T-cell (primary cell): ENCODE results near the gene CADM1. TPM values are rescaled to one million over a fixed set of nuclear protein-coding genes. Genes with fewer than 3 reads are reported as not detected.

Experiments used
- ATAC-seq, 4 experiments: fragments of 200-7000 bp in 3 of 4; fragments of 150-1000 bp in 1 of 4; cut with Tn5 transposase; replicated peaks in 1 of 4; 1 replicate in 3 of 4; 2 replicates in 1 of 4; pipeline ENCODE4 v1.10.0; 2021; ENCODE audit warnings: moderate library complexity in 3 of 4, mild to moderate bottlenecking in 2 of 4, moderate number of reproducible peaks in 1 of 4
- CTCF ChIA-PET, 2 donors: fragments of 300-600 bp; sonication (Branson Sonifier 250); formaldehyde crosslinking; loops; one replicate each; lab custom pipeline; 2022; ENCODE audit warnings: antibody characterized with exemption in 2 of 2; lab: Charles Lee
- POLR2A ChIA-PET, 2 donors: fragments of 300-600 bp; sonication (Branson Sonifier 250); formaldehyde crosslinking; loops; one replicate each; lab custom pipeline; 2022; ENCODE audit warnings: antibody characterized with exemption in 2 of 2; lab: Charles Lee
- DNase-seq, 35 experiments: peaks; one replicate each; pipeline versions ENCODE4 v3.0.0 to v3.0.0-alpha.2; 2013 to 2023
- H3K27ac ChIP-seq: one replicate; pipeline ENCODE4 v1.5.1; 2013; ENCODE audit warnings: low read length
- H3K27me3 ChIP-seq, 2 experiments: replicated peaks in 1 of 2; 1 replicate in 1 of 2; 2 replicates in 1 of 2; pipeline versions ENCODE4 v1.6.1 to v1.7.0; 2013; ENCODE audit warnings: low read length in 1 of 2, mixed read lengths in 1 of 2; ENCODE audit not compliant: control insufficient read depth in 2 of 2, insufficient read depth in 2 of 2; ENCODE audit errors: extremely low read depth in 1 of 2
- H3K36me3 ChIP-seq, 2 donors: 1 replicate in 1 of 2; 2 replicates in 1 of 2; pipeline versions ENCODE4 v1.6.1 to v1.7.0; 2013; ENCODE audit warnings: low read length in 1 of 2; ENCODE audit not compliant: control insufficient read depth in 2 of 2, insufficient read depth in 1 of 2; ENCODE audit errors: extremely low read depth in 1 of 2
- H3K4me1 ChIP-seq, 2 experiments: 1 replicate in 1 of 2; 2 replicates in 1 of 2; pipeline versions ENCODE4 v1.6.1 to v1.7.0; 2013; ENCODE audit warnings: low read length in 2 of 2, mixed read lengths in 1 of 2; ENCODE audit not compliant: insufficient read depth in 2 of 2, control insufficient read depth in 1 of 2; ENCODE audit errors: extremely low read depth in 1 of 2
- H3K4me3 ChIP-seq, 2 donors: 1 replicate in 1 of 2; 2 replicates in 1 of 2; pipeline versions ENCODE4 v1.5.1 to v1.7.0; 2013; ENCODE audit warnings: mild to moderate bottlenecking in 2 of 2, low read length in 1 of 2, moderate library complexity in 1 of 2; ENCODE audit not compliant: control insufficient read depth in 1 of 2; ENCODE audit errors: extremely low read depth in 1 of 2
- H3K9me3 ChIP-seq: 2 replicates; pipeline ENCODE4 v1.7.0; 2013
- H3K27ac Mint-ChIP-seq, 2 donors: one replicate each; pipeline ENCODE4 v1.8.0; 2020 to 2021; ENCODE audit warnings: mild to moderate bottlenecking in 2 of 2, mixed read lengths in 2 of 2
- H3K27me3 Mint-ChIP-seq, 2 donors: one replicate each; pipeline ENCODE4 v1.8.0; 2021 to 2022; ENCODE audit warnings: mixed read lengths in 2 of 2
- H3K36me3 Mint-ChIP-seq: one replicate; pipeline ENCODE4 v1.8.0; 2021; ENCODE audit warnings: mixed read lengths
- H3K4me1 Mint-ChIP-seq, 3 donors: one replicate each; pipeline ENCODE4 v1.8.0; 2020 to 2022; ENCODE audit warnings: mixed read lengths in 3 of 3, mild to moderate bottlenecking in 1 of 3
- H3K4me3 Mint-ChIP-seq, 3 donors: one replicate each; pipeline ENCODE4 v1.8.0; 2020 to 2022; ENCODE audit warnings: mild to moderate bottlenecking in 3 of 3, mixed read lengths in 3 of 3, moderate library complexity in 3 of 3
- H3K9me3 Mint-ChIP-seq, 3 donors: one replicate each; pipeline ENCODE4 v1.8.0; 2020 to 2022; ENCODE audit warnings: mixed read lengths in 3 of 3
- WGBS: methylation state at CpG from one replicate; pipeline ENCODE4 v1.1.5; 2013; ENCODE audit warnings: missing lambda C conversion rate; ENCODE audit not compliant: insufficient coverage; 5-methylcytosine and 5-hydroxymethylcytosine counted together
- total RNA-seq, 35 experiments: library from RNA in 6 of 35; stranded (reverse) in 6 of 35; fragments of 120-200 nt in 1 of 35; gene quantifications; one replicate each; pipeline versions ENCODE4 v1.2.1 to v1.2.4 and lab custom pipeline; 2013 to 2026

The CADM1 gene
- total RNA-seq, 5 donors from 2014 or later (not counting 1 experiment from before 2014, with no cell fraction given), result 2.1 to 6.7 (median 3.1) TPM

- no CpG with 5 or more reads among the region's 7 CpGs for WGBS
- Histone ChIP-seq H3K36me3 (no peaks in the 10 kb centered on the region), H3K27me3 (peaks cover 0 to 9% of the 10 kb centered on the region in 2 experiments), H3K4me3 (no peak overlapping the region), H3K9me3 (no peaks in the 10 kb centered on the region), H3K27ac (no peak overlapping the region), H3K4me1 (no peaks in the 10 kb centered on the region)
- no peak overlapping the region for H3K27ac Mint-ChIP-seq
- ATAC-seq (no peak), DNase-seq (no peak)
- peaks cover 0 to 7% of the 10 kb centered on the region in 2 donors for H3K27me3 Mint-ChIP-seq
- ChIA-PET POLR2A (no interaction called here), CTCF (no interaction called here)
- no peaks in the 10 kb centered on the region for H3K4me1 Mint-ChIP-seq
- no peak overlapping the region for H3K4me3 Mint-ChIP-seq
- no peaks in the 10 kb centered on the region for H3K36me3 Mint-ChIP-seq
- no peaks in the 10 kb centered on the region for H3K9me3 Mint-ChIP-seq
Observed at GRCh38 chr11:115123641-115124040, 380.6 kb downstream of the CADM1 start.

GRCh38 chr11:115122274-115122673, 381.9 kb downstream of the CADM1 start:
- peaks cover 0 to 7% of the 10 kb centered on the region in 2 donors for H3K27me3 Mint-ChIP-seq
- no peak overlapping the region for H3K4me3 Mint-ChIP-seq
- H3K36me3 Mint-ChIP-seq, result no peaks in the 10 kb centered on the region
- no peak for ATAC-seq
- no peaks in the 10 kb centered on the region for H3K9me3 Mint-ChIP-seq
- Histone ChIP-seq H3K4me3 (no peak overlapping the region), H3K4me1 (no peaks in the 10 kb centered on the region), H3K27me3 (peaks cover 0 to 11% of the 10 kb centered on the region in 2 experiments), H3K9me3 (no peaks in the 10 kb centered on the region), H3K27ac (no peak overlapping the region), H3K36me3 (no peaks in the 10 kb centered on the region)
- WGBS, result 60% methylated on average over 1 of the region's 3 CpGs
- ChIA-PET CTCF (no interaction called here), POLR2A (no interaction called here)
- no peak for DNase-seq
- H3K4me1 Mint-ChIP-seq, result no peaks in the 10 kb centered on the region
- H3K27ac Mint-ChIP-seq, result no peak overlapping the region
